K562 treated with DMSO at 1 percent for 12 hours (cell line): Measurements from ENCODE around the gene SLC47A1. TPM values are rescaled to one million over a fixed set of nuclear protein-coding genes. Genes with fewer than 3 reads are reported as not detected.

Source experiments
- total RNA-seq: library from RNA; unstranded; fragments of 300-600 nt; gene quantifications from 2 replicates; pipeline ENCODE4 v1.2.3, GENCODE V29; 2022; ENCODE audit not compliant: insufficient read depth

Gene SLC47A1
- total RNA-seq, result not detected in 2 replicates

DNA sequence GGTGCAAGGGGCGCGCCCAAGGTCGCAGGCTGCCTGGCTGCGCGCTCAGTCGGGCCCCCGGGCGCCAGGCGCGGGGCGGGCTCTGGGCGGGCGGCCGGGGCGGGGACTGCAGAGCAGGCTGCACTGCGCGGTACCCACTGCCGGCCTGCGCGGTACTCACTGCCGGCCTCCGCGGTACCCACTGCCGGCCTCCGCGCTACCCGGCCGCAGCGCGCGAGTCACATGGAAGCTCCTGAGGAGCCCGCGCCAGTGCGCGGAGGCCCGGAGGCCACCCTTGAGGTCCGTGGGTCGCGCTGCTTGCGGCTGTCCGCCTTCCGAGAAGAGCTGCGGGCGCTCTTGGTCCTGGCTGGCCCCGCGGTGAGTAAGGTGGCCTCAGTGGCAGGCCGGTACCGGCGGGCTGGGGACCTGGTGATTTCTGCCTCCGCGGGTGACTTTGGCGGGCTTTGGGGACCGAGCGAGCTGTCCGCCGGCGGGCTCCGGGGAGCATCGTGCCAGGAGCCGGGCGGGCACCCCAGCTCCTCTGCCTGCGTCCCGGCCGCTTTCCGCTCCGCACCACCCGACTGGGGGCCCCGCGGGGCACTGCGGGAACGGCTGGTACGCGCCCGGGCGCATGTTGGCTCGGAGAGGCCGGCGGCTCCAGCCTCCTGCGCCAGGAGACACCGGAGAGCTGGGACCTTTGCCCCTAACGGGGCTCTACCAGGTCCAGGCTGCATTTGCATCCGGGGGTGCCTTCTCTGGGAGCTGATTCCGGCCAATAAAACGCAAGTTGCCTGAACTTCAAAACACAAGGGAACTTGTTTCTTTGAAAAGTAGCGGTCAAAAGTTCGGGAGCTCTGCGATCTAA lies at the start of gene SLC47A1:
Gene SLC47A1, plus strand, starts transcription at position 137 of the 844 bp plus-strand sequence. Its CDS starts 86 bp downstream, at position 223.

Other genes with a start within 250 kb of the SLC47A1 start
- 4.5 and 18.7 TPM in 2 replicates for gene B9D1, start 171.1 kb upstream of the SLC47A1 start, total RNA-seq
- 4.7 and 15.0 TPM in 2 replicates for gene MAPK7, start 155.4 kb upstream of the SLC47A1 start, total RNA-seq
- gene MFAP4, start 146.7 kb upstream of the SLC47A1 start, total RNA-seq, result not detected in 2 replicates
- gene RNF112, start 122.6 kb upstream of the SLC47A1 start, total RNA-seq, result not detected in 2 replicates
- 0.96 TPM in 1 of 2 replicates, not detected in the other for gene ALDH3A2, start 114.9 kb downstream of the SLC47A1 start, total RNA-seq
- not detected in 2 replicates for gene SLC47A2, start 182.7 kb downstream of the SLC47A1 start, total RNA-seq
- gene ALDH3A1, start 214.4 kb downstream of the SLC47A1 start, total RNA-seq, result not detected in 2 replicates